ENCODE measurements around the gene OR6M1. TPM values are rescaled to one million over a fixed set of nuclear protein-coding genes. Genes with fewer than 3 reads are reported as not detected.

The OR6M1 gene
- total RNA-seq, 6 experiments from 2014 or later, result not detected

- Mint-ChIP-seq H3K27me3 (ENCODE audit: insufficient read depth) (no peaks in the 10 kb centered on the region; the same call in 1 of the 2 replicates), H3K36me3 (ENCODE audit: low read depth) (no peaks in the 10 kb centered on the region), H3K4me3 (no peak overlapping the region), H3K4me1 (ENCODE audit: low read depth) (no peaks in the 10 kb centered on the region), H3K27ac (no peak overlapping the region), H3K9me3 (peaks cover 18% of the 10 kb centered on the region)
- TF ChIP-seq CTCF (IDR thresholded peaks at IDR 0.05), result no peak
- no peak for DNase-seq
Measured at GRCh38 chr11:123838659-123839058, 32.5 kb upstream of the OR6M1 start.

GRCh38 chr11:123838199-123838598 is 32.0 kb upstream of the OR6M1 start:
- DNase-seq, result no peak
- Mint-ChIP-seq H3K4me3 (no peak overlapping the region), H3K9me3 (peaks cover 22% of the 10 kb centered on the region), H3K4me1 (ENCODE audit: low read depth) (no peaks in the 10 kb centered on the region), H3K27me3 (ENCODE audit: insufficient read depth) (no peaks in the 10 kb centered on the region; the same call in 1 of the 2 replicates), H3K27ac (no peak overlapping the region), H3K36me3 (ENCODE audit: low read depth) (no peaks in the 10 kb centered on the region)
- no peak for TF ChIP-seq CTCF (IDR thresholded peaks at IDR 0.05)

DNA sequence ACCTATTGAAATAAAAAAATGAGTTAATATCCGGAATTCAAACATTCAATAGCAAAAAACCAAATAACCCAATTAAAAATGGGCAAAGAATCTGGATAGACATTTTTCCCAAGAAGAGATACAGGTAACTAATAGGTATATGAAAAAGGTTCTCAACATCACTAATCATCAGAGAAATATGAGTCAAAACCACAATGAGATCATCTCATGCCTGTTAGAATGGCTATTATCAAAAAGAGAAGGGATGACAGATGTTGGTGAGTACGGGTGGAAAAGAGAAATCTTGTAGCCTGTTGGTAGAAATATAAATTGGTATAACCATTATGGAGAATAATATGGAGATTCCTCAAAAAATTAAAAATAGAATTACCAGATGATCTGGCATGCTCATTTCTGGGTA is 26.9 kb upstream of the OR6M1 start:
- DNase-seq, result no peak
- Mint-ChIP-seq H3K36me3 (ENCODE audit: low read depth) (no peaks in the 10 kb centered on the region), H3K9me3 (peaks cover 31% of the 10 kb centered on the region), H3K4me3 (no peak overlapping the region), H3K27me3 (ENCODE audit: insufficient read depth) (no peaks in the 10 kb centered on the region), H3K27ac (no peak overlapping the region), H3K4me1 (ENCODE audit: low read depth) (no peaks in the 10 kb centered on the region)
- no peak for TF ChIP-seq CTCF (IDR thresholded peaks at IDR 0.05)

DNA sequence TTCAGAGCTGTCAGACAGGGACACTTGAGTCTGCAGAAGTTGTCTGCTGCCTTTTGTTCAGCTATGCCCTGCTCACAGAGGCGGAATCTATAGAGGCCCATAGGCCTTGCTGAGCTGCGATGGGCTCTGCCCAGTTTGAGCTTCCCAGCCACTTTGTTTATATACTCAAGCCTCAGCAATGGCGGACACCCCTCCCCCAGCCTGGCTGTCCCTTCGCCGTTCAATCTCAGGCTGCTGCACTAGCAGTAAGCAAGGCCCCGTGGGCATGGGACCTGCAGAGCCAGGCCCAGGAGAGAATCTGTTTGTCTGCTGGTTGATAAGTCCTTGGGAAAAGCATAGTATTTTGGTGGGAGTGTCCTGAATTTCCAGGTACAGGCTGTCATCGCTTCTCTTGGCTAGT is 23.6 kb upstream of the OR6M1 start:
- no peak for TF ChIP-seq CTCF (IDR thresholded peaks at IDR 0.05)
- no peak for DNase-seq
- H3K36me3 Mint-ChIP-seq (ENCODE audit: low read depth), result no peaks in the 10 kb centered on the region
- H3K9me3 Mint-ChIP-seq, result peaks cover 55% of the 10 kb centered on the region
- H3K27me3 Mint-ChIP-seq (ENCODE audit: insufficient read depth), result no peaks in the 10 kb centered on the region
- H3K4me3 Mint-ChIP-seq, result no peak overlapping the region
- no peak overlapping the region for H3K27ac Mint-ChIP-seq
- H3K4me1 Mint-ChIP-seq (ENCODE audit: low read depth), result no peaks in the 10 kb centered on the region

GRCh38 chr11:123822599-123822998 is 16.4 kb upstream of the OR6M1 start:
- TF ChIP-seq CTCF (IDR thresholded peaks at IDR 0.05), result no peak
- no peaks in the 10 kb centered on the region; the same call in 1 of the 2 replicates for H3K27me3 Mint-ChIP-seq (ENCODE audit: insufficient read depth)
- no peak overlapping the region for H3K4me3 Mint-ChIP-seq
- no peaks in the 10 kb centered on the region for H3K4me1 Mint-ChIP-seq (ENCODE audit: low read depth)
- peaks cover 20% of the 10 kb centered on the region for H3K9me3 Mint-ChIP-seq
- H3K27ac Mint-ChIP-seq, result no peak overlapping the region
- DNase-seq, result no peak
- no peaks in the 10 kb centered on the region for H3K36me3 Mint-ChIP-seq (ENCODE audit: low read depth)

- no peaks in the 10 kb centered on the region; the same call in 1 of the 2 replicates for H3K27me3 Mint-ChIP-seq (ENCODE audit: insufficient read depth)
- H3K36me3 Mint-ChIP-seq (ENCODE audit: low read depth), result no peaks in the 10 kb centered on the region
- H3K27ac Mint-ChIP-seq, result no peak overlapping the region
- no peak overlapping the region for H3K4me3 Mint-ChIP-seq
- peaks cover 16% of the 10 kb centered on the region for H3K9me3 Mint-ChIP-seq
- no peaks in the 10 kb centered on the region for H3K4me1 Mint-ChIP-seq (ENCODE audit: low read depth)
- no peak for DNase-seq
- TF ChIP-seq CTCF (IDR thresholded peaks at IDR 0.05), result no peak
Measured at GRCh38 chr11:123822032-123822431, 15.9 kb upstream of the OR6M1 start.

Measured in HFFc6 (cell line).